Stomach (tissue), 9 donors: Measurements from ENCODE around the gene PSAP. TPM values are rescaled to one million over a fixed set of nuclear protein-coding genes. Genes with fewer than 3 reads are reported as not detected.

Source experiments
- DNase-seq, 2 donors: peaks; one replicate each; pipeline versions ENCODE4 v3.0.0 to v3.0.0-alpha.2; 2013 to 2019
- H3K27ac ChIP-seq, 5 donors: fragments of 200-600 bp in 4 of 5; sonication (generic) in 4 of 5; one replicate each; pipeline ENCODE4 v1.5.1; 2013 to 2019; ENCODE audit warnings: mild to moderate bottlenecking in 1 of 5, moderate library complexity in 1 of 5
- H3K27me3 ChIP-seq, 3 donors: fragments of 200-600 bp; sonication (generic); one replicate each; pipeline ENCODE4 v1.5.1; 2017 to 2019; ENCODE audit warnings: mixed run types in 1 of 3
- H3K36me3 ChIP-seq, 4 donors: fragments of 200-600 bp; sonication (generic); 1 replicate in 3 of 4; 2 replicates in 1 of 4; pipeline ENCODE4 v1.5.1; 2016 to 2019
- H3K4me1 ChIP-seq, 4 donors: fragments of 200-600 bp; sonication (generic); one replicate each; pipeline ENCODE4 v1.5.1; 2016 to 2019
- H3K4me3 ChIP-seq, 4 donors: fragments of 200-600 bp; sonication (generic) in 3 of 4; one replicate each; pipeline ENCODE4 v1.5.1; 2016 to 2019; ENCODE audit warnings: mild to moderate bottlenecking in 1 of 4
- H3K9me3 ChIP-seq, 4 donors: fragments of 200-600 bp; sonication (generic); one replicate each; pipeline ENCODE4 v1.5.1; 2016 to 2019
- CTCF ChIP-seq, 7 experiments: fragments of 450-650 bp in 4 of 7; fragments of 200-600 bp in 3 of 7; sonication (generic) in 3 of 7; IDR thresholded peaks; one replicate each; pipeline ENCODE4 v1.5.1; 2016 to 2019; ENCODE audit warnings: antibody characterized with exemption in 7 of 7, control low read depth in 2 of 7, mild to moderate bottlenecking in 1 of 7
- EP300 ChIP-seq: sonication (generic); formaldehyde crosslinking; IDR thresholded peaks from one replicate; pipeline ENCODE4 v1.6.1; 2017; ENCODE audit warnings: antibody characterized with exemption
- POLR2A ChIP-seq, 4 donors: fragments of 450-650 bp; IDR thresholded peaks; one replicate each; pipeline ENCODE4 v1.6.1; 2016; ENCODE audit warnings: antibody characterized with exemption in 4 of 4, control low read depth in 2 of 4, mild to moderate bottlenecking in 1 of 4, moderate library complexity in 1 of 4
- POLR2AphosphoS5 ChIP-seq, 3 donors: sonication (generic); formaldehyde crosslinking; IDR thresholded peaks; one replicate each; pipeline ENCODE4 v1.6.1; 2016; ENCODE audit warnings: antibody characterized with exemption in 3 of 3
- WGBS, 5 donors: extraction: QIAGEN DNeasy Blood & Tissue Kit in 3 of 5; methylation state at CpG; one replicate each; pipeline versions ENCODE4 v1.1.5 to v1.1.7; 2013 to 2018; 5-methylcytosine and 5-hydroxymethylcytosine counted together
- intact Hi-C: fragments of 100-400 bp; cut with DNase I; formaldehyde crosslinking; loops from one replicate; pipeline ENCODE4 v1.15.1; 2023; ENCODE audit warnings: low total_unique reads
- polyA plus RNA-seq, 3 donors: library from polyadenylated mRNA; stranded (reverse); fragments of 200-250 nt; gene quantifications; one replicate each; pipeline ENCODE4 v1.2.3, GENCODE V29; 2013
- total RNA-seq, 5 donors: library from RNA; depleted of rRNA; stranded (reverse); fragments of >200 nt; gene quantifications; one replicate each; pipeline versions ENCODE4 v1.1.0 to v1.2.3, GENCODE V29; 2014 to 2016
- donor health status: healthy with polysubstance abuse.
- donor health status: Bipolar disorder and iron deficiency.
- donor health status: healthy.

Gene PSAP
- total and polyA plus RNA-seq, 8 donors: 174 to 709 (median 413) TPM

GRCh38 chr10:71840958-71841335, 10.1 kb downstream of the PSAP start:
- Histone ChIP-seq H3K27ac (peak overlapping the region in 2 of 5 donors; percentile 40 to 76), H3K4me3 (no peak overlapping the region), H3K4me1 (peaks cover 70 to 100% (median 86%) of the 10 kb centered on the region in 4 donors), H3K9me3 (no peaks in the 10 kb centered on the region), H3K27me3 (no peaks in the 10 kb centered on the region), H3K36me3 (peaks cover 0 to 3% (median 0%) of the 10 kb centered on the region in 4 donors)
- 72 to 77% (median 76%) methylated on average over 4 of the region's 4 CpGs for WGBS, 5 donors
- no peak for DNase-seq
- intact Hi-C loops: no loop called here
- no peak for TF ChIP-seq EP300
- no peak for TF ChIP-seq POLR2A (IDR thresholded peaks at IDR 0.05)
- no peak for TF ChIP-seq CTCF (IDR thresholded peaks at IDR 0.05)
- TF ChIP-seq POLR2AphosphoS5 (IDR thresholded peaks at IDR 0.05): no peak

DNA sequence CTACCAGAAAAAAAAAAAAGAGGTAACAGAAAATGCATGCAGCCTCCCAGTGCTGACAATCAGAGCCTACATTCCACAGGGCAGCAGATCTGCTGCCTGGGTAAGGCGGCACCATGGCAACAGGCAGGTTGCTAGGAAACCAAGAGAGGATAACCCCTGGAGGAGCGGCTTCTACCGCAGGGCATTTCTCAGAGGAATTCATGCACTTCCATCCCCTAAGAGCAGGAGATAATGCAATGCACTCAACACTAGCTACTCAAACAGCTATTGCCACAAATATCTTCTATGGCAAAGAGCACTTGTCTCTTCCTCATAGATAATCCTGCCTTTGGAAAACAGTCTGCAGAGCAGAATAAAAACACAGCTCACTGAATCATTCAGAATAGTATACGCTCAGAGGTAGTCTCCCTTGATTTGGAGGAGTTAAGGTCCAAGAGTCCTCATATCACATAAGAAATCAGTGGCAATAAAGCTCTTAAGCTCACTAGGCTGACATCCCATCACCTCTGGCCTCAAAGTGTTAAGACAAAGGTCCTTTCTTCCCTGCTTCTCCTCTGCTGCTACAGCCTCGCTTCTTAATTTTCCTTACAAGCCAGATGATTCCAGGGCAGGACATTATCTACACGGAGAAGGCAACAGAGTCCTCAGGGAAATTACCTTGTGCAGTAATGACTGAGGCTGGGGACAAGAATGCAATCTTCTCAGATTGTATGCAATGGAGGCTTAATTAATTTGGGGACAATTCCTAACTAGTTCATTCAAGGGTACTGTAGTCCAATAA, 10.7 kb downstream of the PSAP start:
- no peaks in the 10 kb centered on the region for H3K27me3 ChIP-seq
- no peak overlapping the region for H3K4me3 ChIP-seq
- DNase-seq: peak; percentile 80 to 91
- intact Hi-C loops: no loop called here
- peaks cover 67 to 100% (median 84%) of the 10 kb centered on the region in 4 donors for H3K4me1 ChIP-seq
- no peaks in the 10 kb centered on the region for H3K9me3 ChIP-seq
- peaks cover 0 to 3% (median 0%) of the 10 kb centered on the region in 4 donors for H3K36me3 ChIP-seq
- TF ChIP-seq POLR2A (IDR thresholded peaks at IDR 0.05) (no peak), POLR2AphosphoS5 (IDR thresholded peaks at IDR 0.05) (peak in 1 of 3 donors; percentile 1)
- H3K27ac ChIP-seq: peak overlapping the region in 2 of 5 donors; percentile 70 to 76
- WGBS, 5 donors: 21 to 35% (median 34%) methylated on average over 6 of the region's 6 CpGs

DNA sequence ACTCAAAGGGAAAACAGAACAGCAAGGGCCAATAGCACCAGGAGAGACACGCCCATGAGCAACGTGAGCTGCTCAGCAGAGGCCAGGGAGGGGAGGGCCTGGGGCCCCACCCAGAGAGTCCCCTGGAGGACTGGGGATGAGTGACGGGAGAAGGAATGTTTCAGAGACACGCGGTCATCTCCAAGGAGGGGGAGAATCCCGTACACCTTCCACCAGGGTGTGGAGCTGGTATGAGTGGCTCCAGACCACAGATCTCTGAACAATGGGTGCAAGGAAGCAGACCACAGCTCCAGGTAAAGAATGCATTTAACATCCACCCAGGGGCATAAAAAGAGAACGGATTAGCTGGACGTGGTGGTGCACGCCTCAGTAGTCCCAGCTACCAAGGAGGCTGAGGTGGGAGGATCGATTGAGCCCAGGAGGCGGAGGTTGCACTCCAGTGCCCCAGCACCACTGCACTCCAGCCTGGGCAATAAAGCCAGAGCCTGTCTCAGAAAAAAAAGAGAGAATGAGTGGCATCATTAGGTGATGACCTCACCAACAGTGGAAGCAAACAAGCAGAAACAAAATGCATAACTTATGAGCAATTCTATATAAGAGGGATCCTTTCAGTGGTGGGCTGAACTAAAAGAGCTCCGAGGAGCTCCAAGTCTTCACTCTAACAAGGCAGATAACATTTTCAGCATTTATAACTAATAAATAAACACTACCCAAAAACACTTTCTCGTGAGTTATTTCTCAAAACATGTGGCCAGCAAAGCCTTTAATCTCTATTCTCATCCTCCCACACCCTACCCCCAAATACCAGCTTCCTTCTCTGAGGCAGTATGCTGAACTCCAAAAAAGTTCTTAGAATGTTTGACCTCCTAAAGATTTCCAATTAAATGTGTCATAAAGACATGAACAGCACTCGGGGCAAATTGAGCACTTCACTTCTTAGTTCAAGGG, 12.5 kb downstream of the PSAP start:
- Histone ChIP-seq H3K27ac (peak overlapping the region in 3 of 5 donors; percentile 5 to 76 (median 70)), H3K27me3 (no peaks in the 10 kb centered on the region), H3K4me3 (no peak overlapping the region), H3K9me3 (no peaks in the 10 kb centered on the region), H3K4me1 (peaks cover 64 to 100% (median 83%) of the 10 kb centered on the region in 4 donors), H3K36me3 (peaks cover 0 to 11% (median 9%) of the 10 kb centered on the region in 4 donors)
- no peak for DNase-seq
- WGBS, 5 donors: 57 to 69% (median 63%) methylated on average over 14 of the region's 14 CpGs
- intact Hi-C loops: loop anchor here (10.0 kb wide), 1 partner anchor 56 kb away; no protein-coding TSS in a partner anchor
- TF ChIP-seq POLR2AphosphoS5 (IDR thresholded peaks at IDR 0.05): no peak
- no peak for TF ChIP-seq POLR2A (IDR thresholded peaks at IDR 0.05)
- no peak for TF ChIP-seq CTCF (IDR thresholded peaks at IDR 0.05)
- TF ChIP-seq EP300: no peak

GRCh38 chr10:71837098-71837827, 13.8 kb downstream of the PSAP start:
- Histone ChIP-seq H3K9me3 (no peaks in the 10 kb centered on the region), H3K36me3 (peaks cover 3 to 21% (median 16%) of the 10 kb centered on the region in 4 donors), H3K4me1 (peaks cover 56 to 100% (median 83%) of the 10 kb centered on the region in 4 donors), H3K27ac (peak overlapping the region in 4 of 5 donors; percentile 64 to 76 (median 72)), H3K27me3 (no peaks in the 10 kb centered on the region), H3K4me3 (no peak overlapping the region)
- DNase-seq: no peak
- intact Hi-C loops: loop anchor here (10.0 kb wide), 1 partner anchor 58 kb away; no protein-coding TSS in a partner anchor
- no peak for TF ChIP-seq POLR2A (IDR thresholded peaks at IDR 0.05)
- no peak for TF ChIP-seq EP300
- TF ChIP-seq POLR2AphosphoS5 (IDR thresholded peaks at IDR 0.05): no peak
- no peak for TF ChIP-seq CTCF (IDR thresholded peaks at IDR 0.05)
- WGBS, 5 donors: 71 to 82% (median 75%) methylated on average over 17 of the region's 17 CpGs
